ENCODE measurements around the gene TAOK2. TPM values are rescaled to one million over a fixed set of nuclear protein-coding genes. Genes with fewer than 3 reads are reported as not detected.

The TAOK2 gene
- total and polyA plus RNA-seq, 8 donors = 12.5 to 135 (median 34.3) TPM

DNA sequence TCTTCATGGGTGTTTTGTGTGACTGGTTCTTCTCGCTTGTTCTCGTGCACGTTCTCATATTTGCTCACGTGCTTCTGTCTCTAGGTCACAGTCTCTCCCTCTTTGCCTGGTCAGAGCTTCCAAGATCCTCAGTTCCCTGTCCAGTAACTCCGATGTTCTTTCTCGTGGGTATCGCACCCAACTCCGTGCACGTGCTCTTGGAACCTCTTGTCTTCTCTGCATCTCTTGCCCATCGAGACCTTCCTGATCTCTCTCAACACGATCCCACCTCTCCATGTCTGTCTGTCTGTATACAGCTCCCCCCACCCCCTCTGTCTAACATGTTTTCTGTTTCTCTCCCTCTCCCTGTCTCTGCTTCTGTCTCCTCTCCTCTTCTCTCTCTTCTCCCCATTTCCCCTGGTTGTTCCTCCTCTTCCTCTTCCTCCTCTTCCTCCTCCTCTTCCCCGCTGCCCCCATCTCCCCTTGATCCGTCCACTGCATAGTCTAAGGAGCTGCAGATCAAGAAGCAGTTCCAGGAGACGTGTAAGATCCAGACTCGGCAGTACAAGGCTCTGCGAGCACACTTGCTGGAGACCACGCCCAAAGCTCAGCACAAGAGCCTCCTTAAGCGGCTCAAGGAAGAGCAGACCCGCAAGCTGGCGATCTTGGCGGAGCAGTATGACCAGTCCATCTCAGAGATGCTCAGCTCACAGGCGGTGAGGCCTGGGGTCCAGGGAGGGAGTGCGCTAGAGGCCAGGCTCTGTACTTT, 15.6 kb downstream of the TAOK2 start:
- no peaks in the 10 kb centered on the region for H3K27me3 ChIP-seq
- TF ChIP-seq POLR2AphosphoS5 (IDR thresholded peaks at IDR 0.05) = no peak
- TF ChIP-seq POLR2A (IDR thresholded peaks at IDR 0.05) = no peak
- TF ChIP-seq, protein P1, sequence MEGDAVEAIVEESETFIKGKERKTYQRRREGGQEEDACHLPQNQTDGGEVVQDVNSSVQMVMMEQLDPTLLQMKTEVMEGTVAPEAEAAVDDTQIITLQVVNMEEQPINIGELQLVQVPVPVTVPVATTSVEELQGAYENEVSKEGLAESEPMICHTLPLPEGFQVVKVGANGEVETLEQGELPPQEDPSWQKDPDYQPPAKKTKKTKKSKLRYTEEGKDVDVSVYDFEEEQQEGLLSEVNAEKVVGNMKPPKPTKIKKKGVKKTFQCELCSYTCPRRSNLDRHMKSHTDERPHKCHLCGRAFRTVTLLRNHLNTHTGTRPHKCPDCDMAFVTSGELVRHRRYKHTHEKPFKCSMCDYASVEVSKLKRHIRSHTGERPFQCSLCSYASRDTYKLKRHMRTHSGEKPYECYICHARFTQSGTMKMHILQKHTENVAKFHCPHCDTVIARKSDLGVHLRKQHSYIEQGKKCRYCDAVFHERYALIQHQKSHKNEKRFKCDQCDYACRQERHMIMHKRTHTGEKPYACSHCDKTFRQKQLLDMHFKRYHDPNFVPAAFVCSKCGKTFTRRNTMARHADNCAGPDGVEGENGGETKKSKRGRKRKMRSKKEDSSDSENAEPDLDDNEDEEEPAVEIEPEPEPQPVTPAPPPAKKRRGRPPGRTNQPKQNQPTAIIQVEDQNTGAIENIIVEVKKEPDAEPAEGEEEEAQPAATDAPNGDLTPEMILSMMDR (IDR thresholded peaks at IDR 0.05) = no peak
- no peak for TF ChIP-seq EP300 (IDR thresholded peaks at IDR 0.05)
- H3K27ac ChIP-seq = peak overlapping the region in 1 of 5 donors; percentile 44
- no peaks in the 10 kb centered on the region for H3K9me3 ChIP-seq
- no peak overlapping the region for H3K4me3 ChIP-seq
- WGBS, 5 donors = 60 to 70% (median 67%) methylated on average over 21 to 23 of the region's 23 CpGs
- intact Hi-C loops (cut with DNase I; ENCODE audit: low total_unique reads) = no loop called here
- peaks cover 2 to 17% (median 5%) of the 10 kb centered on the region in 4 donors for H3K4me1 ChIP-seq
- peaks cover 82 to 97% (median 96%) of the 10 kb centered on the region in 4 donors for H3K36me3 ChIP-seq
- DNase-seq = peak in 1 of 2 donors; percentile 65

DNA sequence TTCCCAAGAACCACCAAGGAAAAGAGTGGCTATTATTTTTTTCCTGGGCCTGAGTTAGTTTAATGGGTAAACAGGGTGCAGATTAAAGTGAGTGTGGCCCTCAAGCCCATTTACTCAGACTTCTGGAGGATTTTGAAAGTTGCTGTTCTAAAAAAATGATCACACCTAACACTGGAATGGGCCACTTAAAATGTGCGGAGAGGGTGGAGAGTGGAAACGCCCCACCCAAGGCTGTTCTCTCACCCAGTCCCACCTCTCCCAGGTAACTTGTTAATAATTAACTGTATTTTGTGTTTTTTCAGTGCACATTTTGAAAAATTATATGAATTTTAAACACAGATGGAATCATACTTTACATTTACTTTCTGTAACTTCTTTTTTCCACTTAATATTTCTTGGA, 16.4 kb downstream of the TAOK2 start:
- WGBS, 5 donors = 46 to 69% (median 65%) methylated on average over 2 of the region's 2 CpGs
- Histone ChIP-seq H3K27me3 (no peaks in the 10 kb centered on the region), H3K4me1 (peaks cover 9 to 25% (median 13%) of the 10 kb centered on the region in 4 donors), H3K9me3 (no peaks in the 10 kb centered on the region), H3K4me3 (no peak overlapping the region), H3K27ac (peak overlapping the region in 1 of 5 donors; percentile 44), H3K36me3 (peaks cover 74 to 90% (median 88%) of the 10 kb centered on the region in 4 donors)
- DNase-seq = peak in 1 of 2 donors; percentile 59
- intact Hi-C loops (cut with DNase I; ENCODE audit: low total_unique reads) = no loop called here
- TF ChIP-seq, protein P1 (IDR thresholded peaks at IDR 0.05) = no peak
- TF ChIP-seq EP300 (IDR thresholded peaks at IDR 0.05) (no peak), POLR2A (IDR thresholded peaks at IDR 0.05) (no peak), POLR2AphosphoS5 (IDR thresholded peaks at IDR 0.05) (no peak)

DNA sequence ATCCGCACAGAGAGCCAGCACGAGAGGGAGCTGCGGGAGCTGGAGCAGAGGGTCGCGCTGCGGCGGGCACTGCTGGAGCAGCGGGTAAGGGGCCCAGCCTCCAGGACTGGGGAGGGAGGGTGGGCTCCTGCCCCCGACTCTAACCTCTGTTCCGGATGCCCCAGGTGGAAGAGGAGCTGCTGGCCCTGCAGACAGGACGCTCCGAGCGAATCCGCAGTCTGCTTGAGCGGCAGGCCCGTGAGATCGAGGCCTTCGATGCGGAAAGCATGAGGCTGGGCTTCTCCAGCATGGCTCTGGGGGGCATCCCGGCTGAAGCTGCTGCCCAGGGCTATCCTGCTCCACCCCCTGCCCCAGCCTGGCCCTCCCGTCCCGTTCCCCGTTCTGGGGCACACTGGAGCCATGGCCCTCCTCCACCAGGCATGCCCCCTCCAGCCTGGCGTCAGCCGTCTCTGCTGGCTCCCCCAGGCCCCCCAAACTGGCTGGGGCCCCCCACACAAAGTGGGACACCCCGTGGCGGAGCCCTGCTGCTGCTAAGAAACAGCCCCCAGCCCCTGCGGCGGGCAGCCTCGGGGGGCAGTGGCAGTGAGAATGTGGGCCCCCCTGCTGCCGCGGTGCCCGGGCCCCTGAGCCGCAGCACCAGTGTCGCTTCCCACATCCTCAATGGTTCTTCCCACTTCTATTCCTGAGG, 17.4 kb downstream of the TAOK2 start:
- Histone ChIP-seq H3K9me3 (no peaks in the 10 kb centered on the region), H3K4me1 (peaks cover 10 to 29% (median 17%) of the 10 kb centered on the region in 4 donors), H3K4me3 (no peak overlapping the region), H3K27me3 (no peaks in the 10 kb centered on the region), H3K36me3 (peaks cover 64 to 80% (median 78%) of the 10 kb centered on the region in 4 donors), H3K27ac (peak overlapping the region in 1 of 5 donors; percentile 3)
- WGBS, 5 donors = 90 to 96% (median 92%) methylated on average over 19 to 35 of the region's 35 CpGs
- DNase-seq = no peak
- TF ChIP-seq POLR2A (IDR thresholded peaks at IDR 0.05) (no peak), EP300 (IDR thresholded peaks at IDR 0.05) (no peak), POLR2AphosphoS5 (IDR thresholded peaks at IDR 0.05) (no peak)
- TF ChIP-seq, protein P1 (IDR thresholded peaks at IDR 0.05) = no peak
- intact Hi-C loops (cut with DNase I; ENCODE audit: low total_unique reads) = no loop called here

DNA sequence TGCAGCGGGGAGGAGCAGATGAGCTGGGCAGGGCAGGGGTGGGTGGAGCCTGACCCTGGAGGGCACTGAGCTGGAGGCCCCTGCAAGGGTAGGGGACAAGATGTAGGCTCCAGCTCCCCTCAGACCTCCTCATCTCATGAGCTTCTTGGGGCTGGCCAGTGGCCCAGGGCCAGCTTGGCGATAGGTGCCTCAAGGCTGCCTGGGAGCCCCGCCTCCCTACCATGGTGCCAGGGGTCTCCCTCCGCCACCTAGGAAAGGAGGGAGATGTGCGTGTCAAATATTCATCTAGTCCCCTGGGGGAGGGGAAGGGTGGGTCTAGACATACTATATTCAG, 17.9 kb downstream of the TAOK2 start:
- no peak overlapping the region for H3K27ac ChIP-seq
- H3K4me1 ChIP-seq = peaks cover 11 to 31% (median 20%) of the 10 kb centered on the region in 4 donors
- WGBS, 5 donors = 72 to 87% (median 81%) methylated on average over 5 of the region's 5 CpGs
- no peaks in the 10 kb centered on the region for H3K27me3 ChIP-seq
- H3K4me3 ChIP-seq = no peak overlapping the region
- peaks cover 59 to 74% (median 73%) of the 10 kb centered on the region in 4 donors for H3K36me3 ChIP-seq
- DNase-seq = no peak
- TF ChIP-seq EP300 (IDR thresholded peaks at IDR 0.05) (no peak), POLR2A (IDR thresholded peaks at IDR 0.05) (no peak), POLR2AphosphoS5 (IDR thresholded peaks at IDR 0.05) (no peak)
- TF ChIP-seq, protein P1 (IDR thresholded peaks at IDR 0.05) = no peak
- no peaks in the 10 kb centered on the region for H3K9me3 ChIP-seq
- intact Hi-C loops (cut with DNase I; ENCODE audit: low total_unique reads) = no loop called here
